ENCODE results near the gene SCTR. TPM values are rescaled to one million over a fixed set of nuclear protein-coding genes. Genes with fewer than 3 reads are reported as not detected.

The SCTR gene
- total RNA-seq, 1 donor from 2014 or later = not detected

DNA sequence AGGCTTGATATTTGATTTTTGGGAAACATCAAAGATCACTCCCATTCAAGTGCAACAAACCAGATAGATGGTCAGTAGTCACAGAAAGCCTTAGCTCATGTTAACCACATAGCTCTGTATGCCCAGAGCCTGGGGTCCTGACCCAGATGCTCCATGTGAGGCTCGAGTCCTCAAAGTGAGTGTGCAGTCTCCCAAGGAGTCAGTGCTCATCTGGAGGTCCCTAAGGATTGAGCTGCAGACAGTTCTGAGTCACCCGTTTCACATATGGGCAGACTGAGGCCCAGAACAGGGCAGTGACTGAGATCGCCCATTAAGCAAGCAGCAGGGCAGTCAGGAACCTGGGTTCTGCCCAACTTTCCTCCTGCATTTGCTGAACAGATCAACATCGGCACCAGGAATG lies 83.4 kb downstream of the SCTR start:
- Mint-ChIP-seq H3K4me3 (ENCODE audit: unreplicated experiment) (no peak overlapping the region), H3K9me3 (ENCODE audit: unreplicated experiment) (no peaks in the 10 kb centered on the region), H3K27me3 (ENCODE audit: unreplicated experiment) (peaks cover 47% of the 10 kb centered on the region), H3K4me1 (ENCODE audit: unreplicated experiment) (no peaks in the 10 kb centered on the region), H3K36me3 (ENCODE audit: unreplicated experiment) (no peaks in the 10 kb centered on the region), H3K27ac (ENCODE audit: unreplicated experiment) (no peak overlapping the region)
- TF ChIP-seq, protein P1, sequence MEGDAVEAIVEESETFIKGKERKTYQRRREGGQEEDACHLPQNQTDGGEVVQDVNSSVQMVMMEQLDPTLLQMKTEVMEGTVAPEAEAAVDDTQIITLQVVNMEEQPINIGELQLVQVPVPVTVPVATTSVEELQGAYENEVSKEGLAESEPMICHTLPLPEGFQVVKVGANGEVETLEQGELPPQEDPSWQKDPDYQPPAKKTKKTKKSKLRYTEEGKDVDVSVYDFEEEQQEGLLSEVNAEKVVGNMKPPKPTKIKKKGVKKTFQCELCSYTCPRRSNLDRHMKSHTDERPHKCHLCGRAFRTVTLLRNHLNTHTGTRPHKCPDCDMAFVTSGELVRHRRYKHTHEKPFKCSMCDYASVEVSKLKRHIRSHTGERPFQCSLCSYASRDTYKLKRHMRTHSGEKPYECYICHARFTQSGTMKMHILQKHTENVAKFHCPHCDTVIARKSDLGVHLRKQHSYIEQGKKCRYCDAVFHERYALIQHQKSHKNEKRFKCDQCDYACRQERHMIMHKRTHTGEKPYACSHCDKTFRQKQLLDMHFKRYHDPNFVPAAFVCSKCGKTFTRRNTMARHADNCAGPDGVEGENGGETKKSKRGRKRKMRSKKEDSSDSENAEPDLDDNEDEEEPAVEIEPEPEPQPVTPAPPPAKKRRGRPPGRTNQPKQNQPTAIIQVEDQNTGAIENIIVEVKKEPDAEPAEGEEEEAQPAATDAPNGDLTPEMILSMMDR (IDR thresholded peaks at IDR 0.05) = no peak
- DNase-seq (ENCODE audit: extremely low spot score, unreplicated experiment) = no peak

DNA sequence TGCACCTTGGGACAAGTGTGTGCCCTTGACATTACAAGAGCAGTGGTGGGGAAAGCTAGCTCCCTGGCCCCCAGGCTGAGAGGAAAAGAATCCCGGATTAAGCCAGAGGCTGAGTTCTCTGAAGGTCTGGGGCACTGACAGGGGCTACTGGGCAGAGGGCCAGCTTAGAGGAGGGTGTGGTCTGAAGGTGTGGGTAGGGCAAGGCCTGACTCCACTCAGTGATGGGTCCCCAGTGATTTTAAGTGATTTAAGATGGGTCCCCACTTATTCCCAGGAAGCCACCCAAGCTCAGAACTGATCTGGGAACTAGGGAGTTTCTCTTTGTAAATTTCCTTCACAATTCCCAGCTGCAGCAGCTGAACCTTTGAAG lies 83.8 kb downstream of the SCTR start:
- Mint-ChIP-seq H3K9me3 (ENCODE audit: unreplicated experiment) (no peaks in the 10 kb centered on the region), H3K36me3 (ENCODE audit: unreplicated experiment) (no peaks in the 10 kb centered on the region), H3K4me1 (ENCODE audit: unreplicated experiment) (no peaks in the 10 kb centered on the region), H3K4me3 (ENCODE audit: unreplicated experiment) (no peak overlapping the region), H3K27ac (ENCODE audit: unreplicated experiment) (no peak overlapping the region), H3K27me3 (ENCODE audit: unreplicated experiment) (peaks cover 47% of the 10 kb centered on the region)
- no peak for DNase-seq (ENCODE audit: extremely low spot score, unreplicated experiment)
- TF ChIP-seq, protein P1 (IDR thresholded peaks at IDR 0.05) = no peak

DNA sequence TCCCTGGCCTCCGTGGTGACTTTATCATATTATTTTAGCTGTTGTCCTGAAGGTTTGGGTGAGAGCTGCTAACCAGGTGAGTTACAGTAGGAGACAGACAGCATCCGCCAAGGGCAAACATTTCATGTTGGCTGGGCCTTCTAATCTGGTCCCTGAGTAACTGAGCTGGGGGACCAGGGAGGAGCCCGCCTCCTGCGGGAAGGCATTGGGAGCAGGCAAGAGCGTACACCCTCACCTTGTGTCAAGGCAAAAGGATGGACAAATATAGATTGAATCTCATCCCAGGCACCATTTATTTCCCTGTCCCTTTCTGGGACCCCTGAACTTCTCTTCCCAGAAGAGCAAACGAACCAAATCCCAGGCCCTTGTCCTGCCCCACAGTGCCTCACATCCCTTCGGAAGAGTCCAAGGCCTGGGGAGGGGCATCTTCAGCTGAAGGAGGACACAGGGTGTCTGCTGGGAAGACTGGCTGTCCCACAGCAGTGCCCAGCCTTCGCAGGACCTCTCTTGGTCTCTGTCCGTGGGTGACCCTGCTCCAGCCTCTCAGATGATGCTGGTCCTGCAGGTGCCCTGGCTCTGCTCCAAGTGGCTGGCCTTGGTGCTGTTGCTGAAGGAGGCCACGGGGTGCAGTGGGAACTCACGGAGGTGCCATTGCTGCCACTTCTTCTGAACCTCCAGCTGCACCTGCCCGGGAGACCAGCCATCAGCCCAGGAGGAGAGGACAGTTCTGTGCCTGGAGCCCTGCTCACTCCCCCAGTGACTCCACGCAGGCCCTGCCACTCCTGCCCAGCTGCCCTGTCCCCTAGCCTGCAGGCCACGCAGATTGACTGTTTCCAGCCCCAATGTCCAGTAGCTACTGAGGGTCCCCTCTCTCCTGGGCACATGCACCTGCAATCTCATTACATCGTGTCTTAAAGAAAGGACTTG lies 84.4 kb downstream of the SCTR start:
- TF ChIP-seq, protein P1 (IDR thresholded peaks at IDR 0.05) = no peak
- Mint-ChIP-seq H3K36me3 (ENCODE audit: unreplicated experiment) (no peaks in the 10 kb centered on the region), H3K27me3 (ENCODE audit: unreplicated experiment) (peaks cover 51% of the 10 kb centered on the region), H3K4me3 (ENCODE audit: unreplicated experiment) (no peak overlapping the region), H3K27ac (ENCODE audit: unreplicated experiment) (no peak overlapping the region), H3K4me1 (ENCODE audit: unreplicated experiment) (no peaks in the 10 kb centered on the region), H3K9me3 (ENCODE audit: unreplicated experiment) (no peaks in the 10 kb centered on the region)
- DNase-seq (ENCODE audit: extremely low spot score, unreplicated experiment) = no peak

DNA sequence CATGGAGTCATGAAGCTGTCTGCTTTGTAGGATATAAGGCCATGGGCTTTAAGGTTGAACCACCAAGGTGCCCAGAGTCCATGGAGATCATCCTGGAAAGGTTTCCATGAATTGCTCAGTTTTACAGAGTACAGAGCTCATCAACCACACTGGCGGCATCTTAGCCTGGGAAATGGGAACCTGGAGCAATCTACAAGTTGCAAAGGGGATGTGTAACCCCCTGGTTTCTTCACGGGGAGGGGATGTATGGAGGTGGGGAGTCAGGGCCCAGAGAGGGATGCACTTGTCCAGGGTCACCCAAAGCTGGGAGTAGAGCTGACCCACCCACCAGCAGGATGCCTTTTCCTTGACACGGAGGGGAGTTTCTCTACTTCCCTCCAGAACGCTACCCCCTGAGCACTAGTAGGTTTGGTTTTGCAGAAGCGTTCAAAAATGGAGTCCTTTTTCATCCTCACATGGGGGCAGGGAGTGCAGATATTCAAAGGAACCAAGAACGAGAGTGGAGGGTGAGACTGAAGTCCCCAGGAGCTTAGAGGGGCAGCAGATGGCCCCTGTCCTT lies 85.5 kb downstream of the SCTR start:
- no peak for DNase-seq (ENCODE audit: extremely low spot score, unreplicated experiment)

More for the DNA sequence above, 85.5 kb downstream of the SCTR start:
- Mint-ChIP-seq H3K9me3 (ENCODE audit: unreplicated experiment) (no peaks in the 10 kb centered on the region), H3K4me3 (ENCODE audit: unreplicated experiment) (no peak overlapping the region), H3K4me1 (ENCODE audit: unreplicated experiment) (no peaks in the 10 kb centered on the region), H3K36me3 (ENCODE audit: unreplicated experiment) (no peaks in the 10 kb centered on the region), H3K27me3 (ENCODE audit: unreplicated experiment) (peaks cover 61% of the 10 kb centered on the region), H3K27ac (ENCODE audit: unreplicated experiment) (no peak overlapping the region)
- TF ChIP-seq, protein P1 (IDR thresholded peaks at IDR 0.05) = no peak

All from osteocyte (in vitro differentiated cells).